Ovary (tissue), 3 donors: Measurements from ENCODE around the gene NFU1.

Experiments
- EP300 ChIP-seq: sonication (generic); formaldehyde crosslinking; IDR thresholded peaks from one replicate; pipeline ENCODE4 v1.6.1; 2017; ENCODE audit warnings: antibody characterized with exemption
- TF ChIP-seq, protein P1 (sequence below), 3 donors: fragments of 450-650 bp in 2 of 3; fragments of 200-600 bp in 1 of 3; IDR thresholded peaks; one replicate each; pipeline versions ENCODE4 v1.5.1 to v1.8.0; 2016 to 2022; ENCODE audit warnings: antibody characterized with exemption in 3 of 3, mild to moderate bottlenecking in 1 of 3
- donor health status: DM: no; HTN: no; CAD: no.

GRCh38 chr2:69359371-69359770, 77.9 kb downstream of the NFU1 start:
- TF ChIP-seq, protein P1, sequence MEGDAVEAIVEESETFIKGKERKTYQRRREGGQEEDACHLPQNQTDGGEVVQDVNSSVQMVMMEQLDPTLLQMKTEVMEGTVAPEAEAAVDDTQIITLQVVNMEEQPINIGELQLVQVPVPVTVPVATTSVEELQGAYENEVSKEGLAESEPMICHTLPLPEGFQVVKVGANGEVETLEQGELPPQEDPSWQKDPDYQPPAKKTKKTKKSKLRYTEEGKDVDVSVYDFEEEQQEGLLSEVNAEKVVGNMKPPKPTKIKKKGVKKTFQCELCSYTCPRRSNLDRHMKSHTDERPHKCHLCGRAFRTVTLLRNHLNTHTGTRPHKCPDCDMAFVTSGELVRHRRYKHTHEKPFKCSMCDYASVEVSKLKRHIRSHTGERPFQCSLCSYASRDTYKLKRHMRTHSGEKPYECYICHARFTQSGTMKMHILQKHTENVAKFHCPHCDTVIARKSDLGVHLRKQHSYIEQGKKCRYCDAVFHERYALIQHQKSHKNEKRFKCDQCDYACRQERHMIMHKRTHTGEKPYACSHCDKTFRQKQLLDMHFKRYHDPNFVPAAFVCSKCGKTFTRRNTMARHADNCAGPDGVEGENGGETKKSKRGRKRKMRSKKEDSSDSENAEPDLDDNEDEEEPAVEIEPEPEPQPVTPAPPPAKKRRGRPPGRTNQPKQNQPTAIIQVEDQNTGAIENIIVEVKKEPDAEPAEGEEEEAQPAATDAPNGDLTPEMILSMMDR (IDR thresholded peaks at IDR 0.05) = no peak
- no peak for TF ChIP-seq EP300
